WERI-Rb-1 (cell line): ENCODE measurements around the gene MIPEP.
"Not testable (repeated sequence)": the region's sequence is repeated elsewhere in the genome, so short reads cannot be mapped to it uniquely, and the experiment has no call there.

Source experiments
- DNase-seq: peaks from one replicate; pipeline ENCODE4 v3.0.0-alpha.2; 2020
- H3K27ac ChIP-seq: fragments of 250-450 bp; sonication (Bioruptor Pico); 2 replicates; pipeline ENCODE4 v1.5.1; 2020; ENCODE audit warnings: mild to moderate bottlenecking, moderate library complexity
- H3K27me3 ChIP-seq: fragments of 250-450 bp; sonication (Bioruptor Pico); 2 replicates; pipeline ENCODE4 v1.5.1; 2021; ENCODE audit warnings: mild to moderate bottlenecking, low read depth, moderate library complexity; ENCODE audit not compliant: insufficient read depth, severe bottlenecking
- H3K36me3 ChIP-seq: fragments of 250-450 bp; sonication (Bioruptor Pico); 2 replicates; pipeline ENCODE4 v1.5.1; 2020; ENCODE audit warnings: mild to moderate bottlenecking, moderate library complexity
- H3K4me3 ChIP-seq: 2 replicates; pipeline ENCODE4 v1.5.1; 2011; ENCODE audit warnings: low read depth, mild to moderate bottlenecking, control low read depth, low read length
- H3K9me3 ChIP-seq: fragments of 250-450 bp; sonication (Bioruptor Pico); 2 replicates; pipeline ENCODE4 v1.5.1; 2021; ENCODE audit warnings: mild to moderate bottlenecking, moderate library complexity; ENCODE audit not compliant: severe bottlenecking
- CTCF ChIP-seq: IDR thresholded peaks from 2 replicates; pipeline ENCODE4 v1.5.1; 2011; ENCODE audit warnings: low read depth, mild to moderate bottlenecking, control low read depth, inconsistent platforms, low read length

Gene MIPEP

GRCh38 chr13:23893791-23894190 is 4.6 kb upstream of the MIPEP start:
- not testable (repeated sequence) for H3K4me3 ChIP-seq, DNase-seq, H3K9me3 ChIP-seq, H3K36me3 ChIP-seq, H3K27ac ChIP-seq, H3K27me3 ChIP-seq

GRCh38 chr13:23889615-23890607 is 711 bp upstream of the MIPEP start:
- no peaks in the 10 kb centered on the region for H3K27me3 ChIP-seq
- peak; percentile 71 for TF ChIP-seq CTCF
- peak overlapping the region; percentile 78 for H3K27ac ChIP-seq
- DNase-seq: peak; percentile 74
- peaks cover 2% of the 10 kb centered on the region for H3K36me3 ChIP-seq
- H3K4me3 ChIP-seq: peak overlapping the region; percentile 80
- no peaks in the 10 kb centered on the region for H3K9me3 ChIP-seq

GRCh38 chr13:23884361-23884760 is 4.8 kb downstream of the MIPEP start:
- H3K4me3 ChIP-seq, H3K27ac ChIP-seq, DNase-seq, H3K9me3 ChIP-seq, H3K27me3 ChIP-seq, H3K36me3 ChIP-seq: not testable (repeated sequence)

- H3K27me3 ChIP-seq: no peaks in the 10 kb centered on the region
- no peak for DNase-seq
- no peak overlapping the region for H3K27ac ChIP-seq
- H3K9me3 ChIP-seq: no peaks in the 10 kb centered on the region
- no peak overlapping the region for H3K4me3 ChIP-seq
- TF ChIP-seq CTCF: no peak
- H3K36me3 ChIP-seq: peaks cover 11% of the 10 kb centered on the region
Observed at GRCh38 chr13:23883255-23883654, 5.9 kb downstream of the MIPEP start.

- not testable (repeated sequence) for H3K9me3 ChIP-seq, DNase-seq, H3K27ac ChIP-seq, H3K27me3 ChIP-seq, H3K4me3 ChIP-seq
- peaks cover 11% of the 10 kb centered on the region for H3K36me3 ChIP-seq
Observed at GRCh38 chr13:23881402-23881800, 7.8 kb downstream of the MIPEP start.

- not testable (repeated sequence) for H3K27ac ChIP-seq, H3K9me3 ChIP-seq, H3K27me3 ChIP-seq, DNase-seq, H3K4me3 ChIP-seq
- H3K36me3 ChIP-seq: peaks cover 11% of the 10 kb centered on the region
Observed at GRCh38 chr13:23880493-23881401, 8.5 kb downstream of the MIPEP start.

- Histone ChIP-seq H3K27me3 (no peaks in the 10 kb centered on the region), H3K36me3 (peaks cover 5% of the 10 kb centered on the region; the same call in 1 of the 2 replicates), H3K27ac (no peak overlapping the region), H3K9me3 (no peaks in the 10 kb centered on the region), H3K4me3 (no peak overlapping the region)
- no peak for TF ChIP-seq CTCF
- no peak for DNase-seq
Observed at GRCh38 chr13:23877286-23877685, 11.9 kb downstream of the MIPEP start.
